ENCODE results near the gene ELOVL2. TPM values are rescaled to one million over a fixed set of nuclear protein-coding genes. Genes with fewer than 3 reads are reported as not detected.

Gene ELOVL2
- polyA plus RNA-seq, 1 experiment, result 2.9 TPM

- POLR2A ChIA-PET, result no interaction called here
- H3K27ac ChIP-seq (ENCODE audit: low read depth, low read length), result no peak overlapping the region
- H3K4me3 ChIP-seq (ENCODE audit: low read depth, low read length), result no peak overlapping the region
- CTCF ChIA-PET, result interaction anchor here (1.0 to 1.4 kb wide), 3 partner anchors 29 to 457 kb away, joined by 3 to 6 read pairs (median 3); no protein-coding TSS in a partner anchor
- peaks cover 6% of the 10 kb centered on the region; the same call in 1 of the 2 replicates for H3K9me3 ChIP-seq (ENCODE audit: control insufficient read depth, insufficient read depth, low read length)
- no peak for DNase-seq (ENCODE audit: low read depth, low spot score)
- H3K27me3 ChIP-seq (ENCODE audit: control insufficient read depth, insufficient read depth, low read length), result peaks cover 19% of the 10 kb centered on the region
- no peak for TF ChIP-seq CTCF (IDR thresholded peaks at IDR 0.05; ENCODE audit: low read depth, low read length)
Measured at GRCh38 chr6:11040134-11040533, 4.0 kb downstream of the ELOVL2 start.

- ChIA-PET CTCF (interaction anchor here (1.0 to 1.7 kb wide), 3 partner anchors 30 to 458 kb away, joined by 3 to 8 read pairs (median 3); no protein-coding TSS in a partner anchor), POLR2A (no interaction called here)
- Histone ChIP-seq H3K4me3 (ENCODE audit: low read depth, low read length) (no peak overlapping the region), H3K27ac (ENCODE audit: low read depth, low read length) (no peak overlapping the region), H3K27me3 (ENCODE audit: control insufficient read depth, insufficient read depth, low read length) (peaks cover 18% of the 10 kb centered on the region), H3K9me3 (ENCODE audit: control insufficient read depth, insufficient read depth, low read length) (no peaks in the 10 kb centered on the region)
- no peak for DNase-seq (ENCODE audit: low read depth, low spot score)
- no peak for TF ChIP-seq CTCF (IDR thresholded peaks at IDR 0.05; ENCODE audit: low read depth, low read length)
Measured at GRCh38 chr6:11039040-11039439, 5.1 kb downstream of the ELOVL2 start.

- POLR2A ChIA-PET, result no interaction called here
- Histone ChIP-seq H3K27ac (ENCODE audit: low read depth, low read length) (no peak overlapping the region), H3K4me3 (ENCODE audit: low read depth, low read length) (no peak overlapping the region), H3K9me3 (ENCODE audit: control insufficient read depth, insufficient read depth, low read length) (no peaks in the 10 kb centered on the region), H3K27me3 (ENCODE audit: control insufficient read depth, insufficient read depth, low read length) (peaks cover 3% of the 10 kb centered on the region)
- CTCF ChIA-PET, result no interaction called here
- TF ChIP-seq CTCF (IDR thresholded peaks at IDR 0.05; ENCODE audit: low read depth, low read length), result no peak
- DNase-seq (ENCODE audit: low read depth, low spot score), result no peak
Measured at GRCh38 chr6:11036977-11037430, 7.1 kb downstream of the ELOVL2 start.

- POLR2A ChIA-PET, result no interaction called here
- no peak for TF ChIP-seq CTCF (IDR thresholded peaks at IDR 0.05; ENCODE audit: low read depth, low read length)
- CTCF ChIA-PET, result no interaction called here
- Histone ChIP-seq H3K9me3 (ENCODE audit: control insufficient read depth, insufficient read depth, low read length) (no peaks in the 10 kb centered on the region), H3K27me3 (ENCODE audit: control insufficient read depth, insufficient read depth, low read length) (no peaks in the 10 kb centered on the region), H3K27ac (ENCODE audit: low read depth, low read length) (no peak overlapping the region), H3K4me3 (ENCODE audit: low read depth, low read length) (no peak overlapping the region)
- DNase-seq (ENCODE audit: low read depth, low spot score), result no peak
Measured at GRCh38 chr6:11036351-11036740, 7.8 kb downstream of the ELOVL2 start.

GRCh38 chr6:11035616-11036350 lies 8.3 kb downstream of the ELOVL2 start:
- no peak overlapping the region for H3K27ac ChIP-seq (ENCODE audit: low read depth, low read length)

More at GRCh38 chr6:11035616-11036350, 8.3 kb downstream of the ELOVL2 start:
- Histone ChIP-seq H3K4me3 (ENCODE audit: low read depth, low read length) (no peak overlapping the region), H3K27me3 (ENCODE audit: control insufficient read depth, insufficient read depth, low read length) (no peaks in the 10 kb centered on the region), H3K9me3 (ENCODE audit: control insufficient read depth, insufficient read depth, low read length) (no peaks in the 10 kb centered on the region)
- DNase-seq (ENCODE audit: low read depth, low spot score), result no peak
- TF ChIP-seq CTCF (IDR thresholded peaks at IDR 0.05; ENCODE audit: low read depth, low read length), result no peak
- CTCF ChIA-PET, result no interaction called here
- POLR2A ChIA-PET, result no interaction called here

Data from AG04450 (cell line).